ENCODE data around the gene NSA2.
A peak's percentile ranks its signal among the peaks of the same experiment; 100 is the strongest.
"Not testable (repeated sequence)": the region's sequence is repeated elsewhere in the genome, so short reads cannot be mapped to it uniquely, and the experiment has no call there.

Gene NSA2

GRCh38 chr5:74766849-74767578, at the start of gene NSA2, which contains the start of gene GFM2:
TSS of gene NSA2 (plus strand) at chr5:74767249. CDS start at chr5:74767361, 112 bp downstream.
TSS of gene GFM2 (minus strand) at chr5:74767117. CDS start at chr5:74763742, 3,375 bp downstream.
- DNase-seq (ENCODE audit: low read depth in 2 of 2) = peak; percentile 86 to 89

GRCh38 chr5:74717596-74717995, 49.5 kb upstream of the NSA2 start:
- no peak for DNase-seq (ENCODE audit: low read depth in 2 of 2)

- DNase-seq (ENCODE audit: low read depth in 2 of 2) = no peak
Observed at GRCh38 chr5:74722271-74722670, 44.8 kb upstream of the NSA2 start.

- no peak for DNase-seq (ENCODE audit: low read depth in 2 of 2)
Observed at GRCh38 chr5:74725331-74725730, 41.7 kb upstream of the NSA2 start.

- DNase-seq (ENCODE audit: low read depth in 2 of 2) = no peak
Observed at GRCh38 chr5:74736759-74737158, 30.3 kb upstream of the NSA2 start.

- DNase-seq (ENCODE audit: low read depth in 2 of 2) = no peak
Observed at GRCh38 chr5:74738406-74738805, 28.6 kb upstream of the NSA2 start.

- not testable (repeated sequence) for DNase-seq (ENCODE audit: low read depth in 2 of 2)
Observed at GRCh38 chr5:74748742-74749141, 18.3 kb upstream of the NSA2 start.

- DNase-seq (ENCODE audit: low read depth in 2 of 2) = no peak
Observed at GRCh38 chr5:74761241-74761640, 5.8 kb upstream of the NSA2 start.

- DNase-seq (ENCODE audit: low read depth in 2 of 2) = peak in 1 of 2 donors; percentile 1
Observed at GRCh38 chr5:74762599-74762998, 4.5 kb upstream of the NSA2 start.

- no peak for DNase-seq (ENCODE audit: low read depth in 2 of 2)
Observed at GRCh38 chr5:74763504-74763903, 3.5 kb upstream of the NSA2 start.

GRCh38 chr5:74765201-74765600, 1.8 kb upstream of the NSA2 start:
- DNase-seq (ENCODE audit: low read depth in 2 of 2) = no peak

GRCh38 chr5:74765929-74766328, 1.1 kb upstream of the NSA2 start:
- no peak for DNase-seq (ENCODE audit: low read depth in 2 of 2)

GRCh38 chr5:74766418-74766848, 616 bp upstream of the NSA2 start:
- DNase-seq (ENCODE audit: low read depth in 2 of 2) = no peak

GRCh38 chr5:74767579-74767913, 497 bp downstream of the NSA2 start:
- DNase-seq (ENCODE audit: low read depth in 2 of 2) = peak in 1 of 2 donors; percentile 1

- DNase-seq (ENCODE audit: low read depth in 2 of 2) = no peak
Observed at GRCh38 chr5:74772359-74772758, 5.3 kb downstream of the NSA2 start.

- no peak for DNase-seq (ENCODE audit: low read depth in 2 of 2)
Observed at GRCh38 chr5:74778609-74779008, 11.6 kb downstream of the NSA2 start.

GRCh38 chr5:74786851-74787250, 19.8 kb downstream of the NSA2 start:
- DNase-seq (ENCODE audit: low read depth in 2 of 2) = no peak

- no peak for DNase-seq (ENCODE audit: low read depth in 2 of 2)
Observed at GRCh38 chr5:74787424-74787823, 20.4 kb downstream of the NSA2 start.

GRCh38 chr5:74791669-74792068, 24.6 kb downstream of the NSA2 start:
- not testable (repeated sequence) for DNase-seq (ENCODE audit: low read depth in 2 of 2)

GRCh38 chr5:74798977-74799911, 32.2 kb downstream of the NSA2 start:
- no peak for DNase-seq (ENCODE audit: low read depth in 2 of 2)

GRCh38 chr5:74801197-74801596, 34.1 kb downstream of the NSA2 start:
- no peak for DNase-seq (ENCODE audit: low read depth in 2 of 2)

- DNase-seq (ENCODE audit: low read depth in 2 of 2) = no peak
Observed at GRCh38 chr5:74801941-74802340, 34.9 kb downstream of the NSA2 start.

- no peak for DNase-seq (ENCODE audit: low read depth in 2 of 2)
Observed at GRCh38 chr5:74810915-74811314, 43.9 kb downstream of the NSA2 start.
